ENCODE measurements around the gene CNGB1.
"Not testable (repeated sequence)": the region's sequence is repeated elsewhere in the genome, so short reads cannot be mapped to it uniquely, and the experiment has no call there.

CNGB1 gene

DNA sequence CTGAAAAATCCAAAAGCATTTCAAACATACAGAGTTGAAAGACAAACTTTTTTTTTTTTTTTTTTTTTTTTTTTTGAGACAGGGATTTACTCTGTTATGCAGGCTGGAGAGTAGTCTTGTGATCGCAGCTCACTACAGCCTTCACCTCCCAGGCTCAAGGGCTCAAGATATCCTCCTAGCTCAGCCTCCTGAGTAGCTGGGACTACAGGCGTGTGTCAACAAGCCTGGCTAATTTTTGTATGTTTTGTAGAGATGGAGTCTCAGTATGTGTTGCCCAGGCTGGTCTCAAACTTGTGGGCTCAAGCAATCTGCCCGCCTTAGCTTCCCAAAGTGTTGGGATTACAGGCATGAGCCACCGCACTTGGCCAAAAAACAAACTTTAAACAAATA lies 104.4 kb downstream of the CNGB1 start:
- DNase-seq (ENCODE audit: low read depth in 1 of 2, low spot score in 1 of 2), result no peak

DNA sequence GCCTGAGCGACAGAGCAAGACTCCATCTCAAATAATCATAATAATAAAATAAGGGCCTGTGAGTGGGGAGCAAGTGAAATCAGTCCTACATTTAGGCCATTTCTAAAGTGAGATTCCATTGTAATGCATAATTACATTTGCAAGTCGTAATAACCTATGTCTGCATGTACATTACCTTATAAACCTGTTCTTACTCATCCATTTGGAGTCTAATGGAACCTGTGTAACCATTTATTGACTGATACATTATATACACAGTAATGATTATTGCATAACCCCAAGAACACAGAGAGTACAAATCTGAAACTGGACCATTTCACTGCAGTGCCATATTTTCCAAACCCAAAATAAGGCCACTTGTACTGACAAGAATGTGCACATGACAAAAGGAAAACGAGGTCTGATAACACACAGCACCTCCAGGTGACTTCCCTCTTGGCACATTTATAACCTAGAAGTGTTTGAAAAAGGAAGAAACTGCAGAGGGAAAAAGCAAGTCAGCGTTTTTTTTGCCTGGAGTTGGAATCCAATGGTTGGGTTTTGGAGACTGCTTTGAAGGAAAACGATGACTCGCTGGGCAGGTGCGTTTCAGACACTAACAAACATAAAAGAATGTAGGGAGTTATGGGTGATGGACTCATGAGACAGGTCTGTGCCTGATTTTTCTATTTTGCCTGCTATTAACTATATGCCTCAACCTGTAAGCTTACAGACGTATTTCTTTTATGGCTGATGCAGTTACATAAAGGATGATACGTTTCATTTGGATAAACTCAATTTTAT lies 105.0 kb downstream of the CNGB1 start:
- no peak for DNase-seq (ENCODE audit: low read depth in 1 of 2, low spot score in 1 of 2)

DNA sequence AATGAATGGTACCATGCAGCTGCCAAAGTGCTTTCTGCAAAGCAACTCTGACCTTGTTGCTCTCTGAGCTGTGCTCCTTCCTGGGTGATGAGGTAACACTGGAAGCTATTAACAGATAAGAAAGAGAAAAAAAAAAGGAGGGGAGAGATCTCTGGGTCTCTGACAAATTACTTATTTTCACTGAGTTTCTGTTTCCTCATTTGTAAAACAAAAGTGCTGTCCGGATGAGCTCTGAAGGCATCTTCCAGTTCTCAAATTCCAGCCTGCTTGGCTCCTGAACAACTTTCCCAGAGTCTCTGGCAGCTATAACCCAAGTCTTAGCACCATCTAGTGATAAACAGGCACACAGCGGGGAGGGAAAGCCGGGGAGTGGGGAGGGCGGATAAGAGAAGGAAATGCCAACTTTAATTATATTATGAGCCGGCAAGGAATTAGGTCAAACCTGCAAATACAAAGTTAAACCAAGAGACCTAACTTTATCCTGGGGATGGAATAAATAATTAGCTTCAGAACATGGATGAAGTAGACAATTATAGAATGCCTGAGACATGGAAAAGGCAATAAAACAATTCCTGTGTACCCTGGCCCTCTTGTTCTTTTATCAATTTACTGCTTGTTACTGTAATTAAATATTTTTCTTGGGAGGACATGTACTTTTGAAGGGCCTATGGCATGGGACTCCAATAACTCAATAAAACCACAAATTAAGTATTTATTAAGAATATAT lies 107.3 kb downstream of the CNGB1 start:
- no peak for DNase-seq (ENCODE audit: low read depth in 1 of 2, low spot score in 1 of 2)

DNA sequence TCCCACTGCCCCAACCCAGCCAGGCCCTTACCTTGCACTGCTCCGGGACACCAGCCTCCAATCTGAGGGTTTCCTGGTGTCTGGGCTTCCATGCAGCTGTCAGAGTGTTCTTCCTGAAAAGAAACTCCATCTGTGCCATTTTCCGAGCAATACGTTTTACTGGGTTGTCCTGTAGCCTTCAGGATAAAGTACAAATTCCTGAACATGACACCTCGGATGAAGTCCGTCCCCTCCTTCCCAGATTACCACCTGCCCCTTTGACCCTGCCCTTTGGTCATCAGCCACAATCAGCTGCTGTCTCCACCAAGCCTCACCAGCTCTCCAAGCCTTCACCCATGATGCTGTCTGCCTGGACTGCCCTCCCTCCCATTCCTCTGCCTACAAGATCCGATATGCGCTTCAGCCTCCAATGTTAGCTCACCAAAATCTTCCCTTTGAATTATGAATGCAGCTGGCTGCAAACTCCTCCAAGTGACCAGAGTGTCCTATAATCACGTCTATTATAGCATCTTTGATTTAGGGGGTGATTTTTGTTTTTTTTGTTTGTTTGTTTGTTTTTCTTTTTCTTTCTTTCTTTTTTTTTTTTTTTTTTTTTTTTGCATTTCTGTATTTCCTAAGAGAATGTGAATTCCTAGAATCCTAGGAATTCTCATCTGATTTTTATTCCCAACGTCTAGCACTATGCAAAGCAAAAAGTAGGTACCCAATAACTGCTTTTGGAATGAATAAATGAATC lies 108.1 kb downstream of the CNGB1 start:
- no peak for DNase-seq (ENCODE audit: low read depth in 1 of 2, low spot score in 1 of 2)

DNA sequence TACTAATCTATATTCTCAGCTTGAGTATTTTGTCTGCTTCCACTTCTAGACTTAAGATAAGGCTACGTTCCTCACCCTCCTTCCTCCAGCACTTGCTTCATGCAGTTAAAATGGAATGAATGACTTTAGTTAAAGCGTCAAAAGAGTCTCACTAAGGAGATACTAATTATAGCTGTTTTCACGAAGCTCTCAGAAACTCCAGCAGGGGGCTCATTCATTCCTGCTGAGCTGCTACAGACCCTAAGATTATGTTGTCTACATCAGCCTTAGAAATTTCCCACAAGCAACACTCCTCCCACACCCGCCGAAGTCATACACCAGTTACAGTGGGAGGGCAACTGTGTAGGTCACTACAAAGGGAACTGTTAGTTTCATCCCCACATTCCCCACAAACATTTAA lies 111.6 kb downstream of the CNGB1 start:
- DNase-seq (ENCODE audit: low read depth in 1 of 2, low spot score in 1 of 2), result no peak

DNA sequence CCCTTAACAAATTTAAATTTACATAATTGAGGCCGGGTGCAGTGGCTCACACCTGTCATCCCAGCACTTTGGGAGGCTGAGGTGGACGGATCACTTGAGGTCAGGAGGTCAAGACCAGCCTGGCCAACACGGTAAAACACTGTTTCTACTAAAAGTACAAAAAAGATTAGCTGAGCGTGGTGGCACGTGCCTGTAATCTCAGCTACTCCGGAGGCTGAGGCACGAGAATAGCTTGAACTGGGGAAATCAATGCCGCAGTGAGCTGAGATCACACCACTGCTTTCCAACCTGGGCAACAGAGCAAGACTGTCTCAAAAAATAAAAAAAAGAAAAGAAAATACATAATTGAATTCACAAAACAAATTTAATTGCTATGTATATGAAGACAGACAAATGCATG lies 112.3 kb downstream of the CNGB1 start:
- no peak for DNase-seq (ENCODE audit: low read depth in 1 of 2, low spot score in 1 of 2)

DNA sequence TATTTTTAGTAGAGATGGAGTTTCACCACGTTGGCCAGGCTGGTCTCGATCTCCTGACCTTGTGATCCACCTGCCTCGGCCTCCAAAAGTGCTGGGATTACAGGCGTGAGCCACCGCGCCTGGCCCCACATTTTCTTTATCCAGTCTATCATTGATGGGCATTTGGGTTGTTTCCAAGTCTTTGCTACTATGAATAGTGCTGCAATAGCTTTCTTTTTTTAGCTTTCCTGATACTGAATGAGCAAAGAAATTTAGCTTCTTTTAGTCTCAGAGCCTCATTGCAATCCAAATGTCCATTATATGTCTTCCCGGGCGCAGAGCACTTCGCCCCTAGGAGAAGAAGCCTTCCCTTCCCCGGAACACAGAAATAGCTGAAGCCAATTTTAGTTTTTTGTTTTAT lies 112.9 kb downstream of the CNGB1 start:
- DNase-seq (ENCODE audit: low read depth in 1 of 2, low spot score in 1 of 2), result not testable (repeated sequence)

DNA sequence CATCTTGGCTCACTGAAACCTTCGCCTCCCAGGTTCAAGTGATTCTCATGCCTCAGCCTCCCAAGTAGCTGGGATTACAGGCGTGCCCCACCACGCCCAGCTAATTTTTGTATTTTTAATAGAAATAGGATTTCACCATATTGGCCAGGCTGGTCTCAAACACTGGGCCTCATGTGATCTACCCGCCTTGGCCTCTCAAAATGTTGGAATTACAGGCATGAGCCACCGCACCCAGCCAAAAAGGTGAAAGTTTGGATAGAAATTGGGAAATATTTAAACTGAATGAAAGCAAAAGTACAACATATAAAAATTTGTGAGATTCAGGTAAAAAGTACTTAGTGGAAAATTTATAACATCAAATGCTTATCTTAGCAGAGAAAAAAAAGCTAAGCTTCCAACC lies 115.7 kb downstream of the CNGB1 start:
- no peak for DNase-seq (ENCODE audit: low read depth in 1 of 2, low spot score in 1 of 2)

DNA sequence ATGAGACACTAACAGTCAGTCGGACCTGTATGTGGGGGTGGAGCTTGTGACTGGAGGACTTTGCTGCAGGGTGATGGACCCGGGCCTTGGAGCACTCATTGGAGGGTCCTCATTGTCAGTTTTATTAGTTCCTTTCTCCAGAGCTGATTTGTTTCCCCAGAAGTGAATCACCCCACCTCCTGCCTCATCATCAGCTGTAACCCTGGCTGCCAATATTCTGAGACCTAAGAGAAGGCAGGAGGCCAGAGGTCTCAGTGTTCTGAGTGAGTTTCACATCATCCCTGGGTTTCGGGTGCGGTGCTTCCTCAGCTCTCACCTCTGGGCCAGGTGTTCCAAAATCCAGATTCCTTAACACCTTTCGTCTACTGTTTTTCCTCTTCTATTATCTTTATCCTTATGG lies 118.7 kb downstream of the CNGB1 start:
- no peak for DNase-seq (ENCODE audit: low read depth in 1 of 2, low spot score in 1 of 2)

DNA sequence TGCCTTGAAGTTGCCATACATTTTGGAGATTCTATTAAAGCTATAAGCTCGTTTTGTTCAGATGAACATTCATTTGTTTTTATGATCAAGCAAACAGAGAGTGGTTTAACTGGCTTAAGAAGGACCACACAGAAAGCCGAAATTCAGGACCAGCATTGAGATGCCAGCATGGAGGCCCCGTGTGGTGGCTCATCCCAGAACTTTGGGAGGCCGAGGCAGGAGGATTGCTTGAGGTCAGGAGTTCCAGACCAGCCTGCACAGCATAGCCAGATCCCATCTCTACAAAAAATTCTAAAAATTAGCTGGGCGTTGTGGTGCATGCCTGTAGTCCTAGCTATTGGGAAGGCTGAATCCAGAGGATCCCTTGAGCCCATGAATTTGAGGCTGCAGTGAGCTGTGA lies 122.7 kb downstream of the CNGB1 start:
- no peak for DNase-seq (ENCODE audit: low read depth in 1 of 2, low spot score in 1 of 2)

DNA sequence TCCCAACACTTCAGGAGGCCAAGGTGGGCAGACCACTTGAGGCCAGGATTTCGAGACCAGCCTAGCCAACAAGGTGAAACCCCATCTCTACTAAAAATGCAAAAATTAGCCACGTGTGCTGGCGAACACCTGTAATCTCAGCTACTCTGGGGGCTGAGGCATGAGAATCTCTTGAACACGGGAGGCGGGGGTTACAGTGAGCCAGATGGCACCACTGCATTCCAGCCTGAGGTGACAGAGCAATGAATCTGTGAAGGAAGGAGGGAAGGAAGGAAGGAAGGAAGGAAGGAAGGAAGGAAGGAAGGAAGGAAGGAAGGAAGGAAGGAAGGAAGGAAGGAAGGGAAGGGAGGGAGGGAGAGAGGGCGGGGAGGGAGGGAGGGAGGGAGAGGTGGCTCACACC lies 124.0 kb downstream of the CNGB1 start:
- DNase-seq (ENCODE audit: low read depth in 1 of 2, low spot score in 1 of 2), result not testable (repeated sequence)

DNA sequence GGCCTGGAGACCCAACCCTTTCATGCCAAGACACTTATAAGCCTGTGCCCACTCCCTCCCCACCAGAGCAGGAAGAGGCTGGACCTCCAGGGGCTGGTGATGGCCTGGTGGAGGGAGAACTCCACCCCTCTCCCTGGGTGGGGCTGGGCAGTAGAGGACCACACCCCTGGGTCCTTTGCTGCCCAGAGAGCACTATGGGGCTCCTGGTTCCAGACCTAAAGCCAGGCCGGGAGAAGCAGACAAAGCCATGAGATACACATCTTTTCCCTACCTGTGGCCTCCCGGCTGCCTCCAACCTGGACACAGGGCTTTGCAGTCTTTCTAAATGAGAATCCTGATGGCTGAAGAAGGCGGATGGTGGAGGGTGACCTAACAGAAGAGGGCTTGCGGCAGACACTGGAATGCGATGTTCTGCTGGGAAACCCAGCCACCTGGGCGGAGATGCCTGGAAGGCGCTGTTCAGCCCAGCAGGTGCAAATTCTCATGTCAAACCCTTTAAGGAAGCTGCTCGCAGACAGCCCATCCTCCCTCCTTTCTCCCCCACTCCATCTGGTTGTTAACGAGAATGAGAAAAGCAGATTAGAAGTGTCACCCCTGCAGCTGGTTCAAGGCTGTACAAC lies 124.7 kb downstream of the CNGB1 start:
- DNase-seq (ENCODE audit: low read depth in 1 of 2, low spot score in 1 of 2), result no peak

DNA sequence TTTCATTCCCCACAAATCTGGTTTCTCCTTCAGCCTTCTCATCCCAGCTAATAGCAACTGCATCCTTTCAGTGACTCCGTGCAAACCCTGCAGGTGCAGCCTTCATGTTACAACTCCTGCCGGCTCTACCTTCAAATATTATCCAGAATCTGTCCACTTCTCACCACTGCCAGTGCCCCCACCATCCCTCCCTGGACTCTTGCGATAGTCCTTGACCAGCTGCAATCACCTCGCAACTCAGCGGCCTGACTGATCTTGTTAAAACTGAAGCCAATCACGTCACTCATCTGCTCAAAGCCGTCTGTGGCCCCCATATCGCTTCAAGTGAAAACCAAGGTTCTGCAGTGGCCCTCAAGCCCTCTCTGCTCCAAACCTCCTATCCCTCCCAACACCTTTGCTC lies 125.8 kb downstream of the CNGB1 start:
- DNase-seq (ENCODE audit: low read depth in 1 of 2, low spot score in 1 of 2), result no peak

DNA sequence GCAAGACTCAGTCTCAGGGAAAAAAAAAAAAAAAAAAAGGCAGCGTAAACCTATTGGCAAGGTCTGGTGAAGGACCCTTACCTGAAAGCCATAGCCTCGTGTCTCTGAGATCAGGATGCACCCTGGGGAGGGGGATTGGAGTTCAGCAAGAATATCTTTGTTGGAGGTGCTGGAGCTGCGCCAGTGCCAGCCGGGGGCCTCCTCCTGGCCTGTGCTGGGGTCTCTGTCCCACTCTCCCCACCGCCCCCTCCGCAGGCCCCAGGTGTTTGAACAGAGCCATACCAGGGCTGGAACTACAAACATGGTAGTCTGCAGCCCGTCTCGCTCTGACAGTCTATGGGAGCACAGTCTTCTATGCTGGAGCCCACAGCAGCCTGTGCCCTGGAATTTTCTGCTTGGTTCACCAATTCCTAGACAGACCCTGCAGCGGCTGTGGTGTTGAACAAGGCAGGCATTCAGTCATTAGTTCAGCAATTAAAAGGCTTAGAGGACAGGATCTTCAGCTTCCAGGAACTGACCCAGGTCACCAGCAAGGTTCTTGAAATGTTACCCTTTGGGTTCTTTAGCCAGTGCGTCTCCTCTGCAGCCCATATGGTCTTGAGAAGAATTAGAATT lies 126.4 kb downstream of the CNGB1 start:
- no peak for DNase-seq (ENCODE audit: low read depth in 1 of 2, low spot score in 1 of 2)

DNA sequence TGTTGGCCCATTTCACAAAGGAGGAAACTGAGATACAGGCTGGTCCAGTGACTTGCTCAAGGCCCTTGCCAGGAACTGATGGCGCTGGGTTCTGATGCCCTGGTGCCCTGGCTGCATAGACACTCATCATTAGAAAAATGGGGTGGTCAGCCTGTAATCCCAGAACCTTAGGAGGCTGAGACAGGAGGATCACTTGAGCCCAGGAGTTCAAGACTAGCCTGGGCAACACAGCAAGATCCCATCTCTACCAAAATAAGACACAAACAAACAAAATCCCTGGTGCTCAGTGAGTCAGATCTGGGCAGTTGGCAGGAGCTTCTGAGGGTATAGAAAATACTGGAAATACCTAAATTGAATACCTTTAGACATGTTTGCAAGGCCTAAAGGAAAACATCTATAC lies 127.5 kb downstream of the CNGB1 start:
- DNase-seq (ENCODE audit: low read depth in 1 of 2, low spot score in 1 of 2), result no peak

DNA sequence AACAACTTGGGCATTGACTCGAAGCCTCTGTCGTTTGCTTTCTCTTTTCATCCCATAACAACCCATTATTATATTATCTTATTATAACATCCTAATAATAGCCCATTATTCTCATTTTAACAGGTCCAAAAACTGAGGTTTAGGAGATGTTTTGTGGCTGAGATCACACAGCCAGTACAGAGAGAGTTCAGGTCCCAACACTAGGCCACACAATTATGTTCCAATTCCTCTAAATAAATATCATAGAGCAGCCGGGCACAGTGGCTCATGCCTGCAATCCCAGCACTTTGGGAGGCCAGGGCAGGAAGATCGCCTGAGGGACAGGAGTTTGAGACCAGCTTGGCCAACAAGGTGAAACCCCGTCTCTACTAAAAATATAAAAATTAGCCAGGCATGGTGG lies 128.3 kb downstream of the CNGB1 start:
- DNase-seq (ENCODE audit: low read depth in 1 of 2, low spot score in 1 of 2), result no peak

DNA sequence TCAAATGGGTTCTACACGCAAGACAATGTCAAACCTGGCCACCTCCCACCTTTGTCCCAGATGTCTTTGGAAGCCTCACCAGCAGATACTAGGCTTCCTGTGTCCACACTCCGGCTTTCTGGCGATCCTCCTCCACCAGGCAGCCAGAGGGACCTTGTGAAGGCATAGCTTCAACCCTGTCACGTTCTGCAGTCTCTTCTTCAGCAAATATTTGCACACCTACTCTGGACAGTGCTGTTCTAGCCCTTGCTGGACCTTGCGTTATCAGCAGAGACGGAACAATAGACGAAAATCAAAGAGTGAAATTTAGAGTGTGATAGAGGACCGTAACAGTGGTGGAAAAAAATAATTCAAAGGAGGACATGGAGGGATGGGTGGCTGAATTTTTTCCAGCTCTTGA lies 130.1 kb downstream of the CNGB1 start:
- no peak for DNase-seq (ENCODE audit: low read depth in 1 of 2, low spot score in 1 of 2)

DNA sequence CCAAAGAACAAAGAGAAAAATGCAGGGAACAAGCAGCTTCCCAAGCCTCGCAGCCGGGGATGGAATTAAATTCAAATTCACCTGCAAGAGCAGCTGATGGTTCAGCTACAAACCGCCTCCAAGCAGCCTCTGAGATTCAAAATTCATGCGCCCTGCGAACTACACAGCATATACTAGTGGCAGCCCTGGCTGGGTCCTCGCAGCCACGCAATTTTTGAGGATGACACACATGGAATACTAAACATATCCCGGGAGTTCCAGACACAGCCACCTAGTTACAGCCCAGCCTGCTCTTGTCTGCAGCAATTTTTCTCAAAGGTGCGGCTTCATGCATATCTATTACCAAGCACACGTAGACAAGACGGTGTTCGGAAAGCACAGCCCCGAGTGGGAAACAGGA lies 132.8 kb downstream of the CNGB1 start:
- no peak for DNase-seq (ENCODE audit: low read depth in 1 of 2, low spot score in 1 of 2)

DNA sequence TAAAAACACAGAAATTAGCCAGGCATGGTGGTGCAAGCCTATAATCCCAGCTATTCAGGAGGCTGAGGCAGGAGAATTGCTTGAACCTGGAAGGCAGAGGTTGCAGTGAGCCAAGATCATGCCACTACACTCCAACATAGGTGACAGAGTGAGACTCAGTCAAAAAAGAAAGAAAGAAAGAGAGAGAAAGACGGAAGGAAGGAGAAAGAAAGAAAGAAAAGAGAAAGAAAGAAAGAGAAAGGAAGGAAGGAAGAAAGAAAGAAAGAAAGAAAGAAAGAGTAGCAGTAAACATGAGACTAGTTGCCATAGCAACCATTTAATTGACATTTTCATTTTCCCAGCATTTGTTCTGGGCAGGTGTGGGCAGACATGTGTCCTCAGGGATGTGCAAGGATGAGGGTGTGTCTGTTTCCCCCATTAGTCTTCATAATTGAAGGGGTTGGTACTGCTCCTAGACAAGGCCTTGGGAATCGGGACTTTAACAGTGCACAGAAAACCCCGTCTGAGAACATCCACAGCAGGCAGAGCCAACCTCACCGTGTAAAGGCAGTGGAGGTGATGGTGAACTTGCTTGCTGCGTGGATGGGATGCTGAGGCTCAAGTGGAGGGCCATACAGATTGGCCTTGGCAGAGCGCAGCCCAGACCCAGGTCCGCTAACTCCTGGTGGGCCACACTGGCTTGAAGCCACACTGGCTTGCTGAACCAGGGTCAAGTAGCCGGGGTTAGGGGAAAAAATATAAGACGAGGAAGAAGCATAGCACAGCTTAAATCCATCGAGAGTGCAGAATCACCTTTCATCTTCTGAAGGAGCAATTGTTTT lies 133.4 kb downstream of the CNGB1 start:
- DNase-seq (ENCODE audit: low read depth in 1 of 2, low spot score in 1 of 2), result no peak

DNA sequence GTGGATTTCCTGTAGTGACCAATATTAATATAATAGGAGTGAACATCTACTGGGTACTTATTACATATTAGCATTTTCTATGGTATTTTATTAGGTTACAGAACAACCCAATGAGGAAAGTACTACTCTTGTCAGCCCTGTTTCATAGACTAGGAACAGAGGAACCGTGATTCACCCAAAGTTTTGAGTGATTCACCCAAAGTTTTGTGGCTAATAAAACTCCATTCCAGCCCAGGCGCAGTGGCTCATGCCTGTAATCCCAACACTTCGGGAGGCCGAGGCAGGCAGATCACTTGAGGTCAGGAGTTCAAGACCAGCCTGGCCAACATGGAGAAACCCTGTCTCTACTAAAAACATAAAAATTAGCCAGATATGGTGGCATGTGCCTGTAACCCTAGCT lies 135.5 kb downstream of the CNGB1 start:
- DNase-seq (ENCODE audit: low read depth in 1 of 2, low spot score in 1 of 2), result not testable (repeated sequence)

All from activated CD4-positive, alpha-beta T cell treated with anti-CD3 and anti-CD28 coated beads, Interleukin-2, amount 50 U/mL, for 24 hours (primary cell).